Ovary (tissue), 3 donors: Measurements from ENCODE around the gene PMS2.
"Not testable (repeated sequence)": the region's sequence is repeated elsewhere in the genome, so short reads cannot be mapped to it uniquely, and the experiment has no call there.

Source experiments
- EP300 ChIP-seq: sonication (generic); formaldehyde crosslinking; IDR thresholded peaks from one replicate; pipeline ENCODE4 v1.6.1; 2017; ENCODE audit warnings: antibody characterized with exemption
- TF ChIP-seq, protein P1 (sequence below), 3 donors: fragments of 450-650 bp in 2 of 3; fragments of 200-600 bp in 1 of 3; IDR thresholded peaks; one replicate each; pipeline versions ENCODE4 v1.5.1 to v1.8.0; 2016 to 2022; ENCODE audit warnings: antibody characterized with exemption in 3 of 3, mild to moderate bottlenecking in 1 of 3
- donor health status: DM: no; HTN: no; CAD: no.

- TF ChIP-seq, protein P1, sequence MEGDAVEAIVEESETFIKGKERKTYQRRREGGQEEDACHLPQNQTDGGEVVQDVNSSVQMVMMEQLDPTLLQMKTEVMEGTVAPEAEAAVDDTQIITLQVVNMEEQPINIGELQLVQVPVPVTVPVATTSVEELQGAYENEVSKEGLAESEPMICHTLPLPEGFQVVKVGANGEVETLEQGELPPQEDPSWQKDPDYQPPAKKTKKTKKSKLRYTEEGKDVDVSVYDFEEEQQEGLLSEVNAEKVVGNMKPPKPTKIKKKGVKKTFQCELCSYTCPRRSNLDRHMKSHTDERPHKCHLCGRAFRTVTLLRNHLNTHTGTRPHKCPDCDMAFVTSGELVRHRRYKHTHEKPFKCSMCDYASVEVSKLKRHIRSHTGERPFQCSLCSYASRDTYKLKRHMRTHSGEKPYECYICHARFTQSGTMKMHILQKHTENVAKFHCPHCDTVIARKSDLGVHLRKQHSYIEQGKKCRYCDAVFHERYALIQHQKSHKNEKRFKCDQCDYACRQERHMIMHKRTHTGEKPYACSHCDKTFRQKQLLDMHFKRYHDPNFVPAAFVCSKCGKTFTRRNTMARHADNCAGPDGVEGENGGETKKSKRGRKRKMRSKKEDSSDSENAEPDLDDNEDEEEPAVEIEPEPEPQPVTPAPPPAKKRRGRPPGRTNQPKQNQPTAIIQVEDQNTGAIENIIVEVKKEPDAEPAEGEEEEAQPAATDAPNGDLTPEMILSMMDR (IDR thresholded peaks at IDR 0.05), result not testable (repeated sequence)
- TF ChIP-seq EP300, result not testable (repeated sequence)
Measured at GRCh38 chr7:5987061-5987460, 21.8 kb downstream of the PMS2 start.
